Sigmoid colon (tissue), 7 donors: ENCODE results near the gene IRAK1. TPM values are rescaled to one million over a fixed set of nuclear protein-coding genes. Genes with fewer than 3 reads are reported as not detected.

ENCODE experiments used
- DNase-seq: peaks from one replicate; pipeline ENCODE4 v3.0.0-alpha.2; 2019
- H3K27ac ChIP-seq, 4 donors: fragments of 200-600 bp; sonication (generic); one replicate each; pipeline ENCODE4 v1.5.1; 2016 to 2019; ENCODE audit warnings: mild to moderate bottlenecking in 1 of 4
- H3K27me3 ChIP-seq, 3 donors: fragments of 200-600 bp; sonication (generic); one replicate each; pipeline ENCODE4 v1.5.1; 2019; ENCODE audit warnings: mild to moderate bottlenecking in 1 of 3
- H3K36me3 ChIP-seq, 4 donors: fragments of 200-600 bp; sonication (generic); one replicate each; pipeline ENCODE4 v1.5.1; 2016 to 2019
- H3K4me1 ChIP-seq, 4 donors: fragments of 200-600 bp; sonication (generic); one replicate each; pipeline ENCODE4 v1.5.1; 2017 to 2019
- H3K4me3 ChIP-seq, 4 donors: fragments of 200-600 bp; sonication (generic); one replicate each; pipeline ENCODE4 v1.5.1; 2017 to 2019; ENCODE audit warnings: mild to moderate bottlenecking in 2 of 4, moderate library complexity in 1 of 4
- H3K9me3 ChIP-seq, 4 donors: fragments of 200-600 bp in 3 of 4; sonication (generic) in 3 of 4; one replicate each; pipeline versions ENCODE4 v1.5.1 to v1.6.1; 2013 to 2019
- EP300 ChIP-seq, 4 donors: sonication (generic); formaldehyde crosslinking; IDR thresholded peaks; one replicate each; pipeline ENCODE4 v1.6.1; 2017; ENCODE audit warnings: antibody characterized with exemption in 4 of 4
- POLR2A ChIP-seq, 2 donors: fragments of 450-650 bp; IDR thresholded peaks; one replicate each; pipeline ENCODE4 v1.6.1; 2016; ENCODE audit warnings: antibody characterized with exemption in 2 of 2, mild to moderate bottlenecking in 2 of 2, moderate library complexity in 2 of 2
- POLR2AphosphoS5 ChIP-seq, 4 donors: sonication (generic); formaldehyde crosslinking; IDR thresholded peaks; one replicate each; pipeline ENCODE4 v1.6.1; 2017; ENCODE audit warnings: antibody characterized with exemption in 4 of 4
- WGBS, 2 donors: extraction: QIAGEN DNeasy Blood & Tissue Kit; methylation state at CpG; one replicate each; pipeline ENCODE4 v1.1.7; 2013; 5-methylcytosine and 5-hydroxymethylcytosine counted together
- intact Hi-C: fragments of 100-400 bp; cut with DNase I; formaldehyde crosslinking; loops from one replicate; pipeline ENCODE4 v1.15.1; 2023
- polyA plus RNA-seq, 3 donors: library from polyadenylated mRNA; stranded (reverse); fragments of 200-250 nt; gene quantifications; one replicate each; pipeline ENCODE4 v1.2.3, GENCODE V29; 2013
- total RNA-seq, 4 donors: library from RNA; depleted of rRNA; stranded (reverse); fragments of >200 nt; gene quantifications; one replicate each; pipeline ENCODE4 v1.1.0, GENCODE V29; 2016
- TF ChIP-seq, protein P1 (sequence below), 4 experiments: fragments of 450-650 bp in 3 of 4; fragments of 200-600 bp in 1 of 4; IDR thresholded peaks; one replicate each; pipeline ENCODE4 v1.5.1; 2016 to 2019; ENCODE audit warnings: antibody characterized with exemption in 4 of 4, mild to moderate bottlenecking in 3 of 4, moderate library complexity in 2 of 4
- donor health status: healthy with polysubstance abuse.
- donor health status: Bipolar disorder and iron deficiency.
- donor health status: healthy.

Gene IRAK1
- total and polyA plus RNA-seq, 7 donors, result 26.8 to 103 (median 41.7) TPM

GRCh38 chrX:154046940-154047610, 27.4 kb upstream of the IRAK1 start:
- H3K36me3 ChIP-seq, result no peaks in the 10 kb centered on the region
- H3K4me1 ChIP-seq, result peaks cover 0 to 100% (median 68%) of the 10 kb centered on the region in 4 donors
- H3K9me3 ChIP-seq, result no peaks in the 10 kb centered on the region
- WGBS, 2 donors, result 65 to 72% methylated on average over 4 of the region's 4 CpGs
- H3K27me3 ChIP-seq, result no peaks in the 10 kb centered on the region
- intact Hi-C loops, result no loop called here
- H3K4me3 ChIP-seq, result no peak overlapping the region
- no peak for DNase-seq
- no peak for TF ChIP-seq POLR2AphosphoS5 (IDR thresholded peaks at IDR 0.05)
- TF ChIP-seq POLR2A (IDR thresholded peaks at IDR 0.05), result no peak
- TF ChIP-seq, protein P1, sequence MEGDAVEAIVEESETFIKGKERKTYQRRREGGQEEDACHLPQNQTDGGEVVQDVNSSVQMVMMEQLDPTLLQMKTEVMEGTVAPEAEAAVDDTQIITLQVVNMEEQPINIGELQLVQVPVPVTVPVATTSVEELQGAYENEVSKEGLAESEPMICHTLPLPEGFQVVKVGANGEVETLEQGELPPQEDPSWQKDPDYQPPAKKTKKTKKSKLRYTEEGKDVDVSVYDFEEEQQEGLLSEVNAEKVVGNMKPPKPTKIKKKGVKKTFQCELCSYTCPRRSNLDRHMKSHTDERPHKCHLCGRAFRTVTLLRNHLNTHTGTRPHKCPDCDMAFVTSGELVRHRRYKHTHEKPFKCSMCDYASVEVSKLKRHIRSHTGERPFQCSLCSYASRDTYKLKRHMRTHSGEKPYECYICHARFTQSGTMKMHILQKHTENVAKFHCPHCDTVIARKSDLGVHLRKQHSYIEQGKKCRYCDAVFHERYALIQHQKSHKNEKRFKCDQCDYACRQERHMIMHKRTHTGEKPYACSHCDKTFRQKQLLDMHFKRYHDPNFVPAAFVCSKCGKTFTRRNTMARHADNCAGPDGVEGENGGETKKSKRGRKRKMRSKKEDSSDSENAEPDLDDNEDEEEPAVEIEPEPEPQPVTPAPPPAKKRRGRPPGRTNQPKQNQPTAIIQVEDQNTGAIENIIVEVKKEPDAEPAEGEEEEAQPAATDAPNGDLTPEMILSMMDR (IDR thresholded peaks at IDR 0.05), result no peak
- no peak for TF ChIP-seq EP300 (IDR thresholded peaks at IDR 0.05)
- peak overlapping the region; percentile 64 to 81 (median 70) for H3K27ac ChIP-seq

GRCh38 chrX:154046031-154046781, 26.5 kb upstream of the IRAK1 start:
- no peaks in the 10 kb centered on the region for H3K27me3 ChIP-seq
- peaks cover 0 to 100% (median 74%) of the 10 kb centered on the region in 4 donors for H3K4me1 ChIP-seq
- H3K4me3 ChIP-seq, result peak overlapping the region in 2 of 4 donors; percentile 0 to 17
- H3K27ac ChIP-seq, result peak overlapping the region; percentile 64 to 81 (median 70)
- no peaks in the 10 kb centered on the region for H3K36me3 ChIP-seq
- no peaks in the 10 kb centered on the region for H3K9me3 ChIP-seq
- intact Hi-C loops, result no loop called here
- WGBS, 2 donors, result 61 to 66% methylated on average over 10 of the region's 10 CpGs
- peak; percentile 80 for DNase-seq
- TF ChIP-seq POLR2A (IDR thresholded peaks at IDR 0.05), result no peak
- peak in 3 of 4 donors; percentile 5 to 38 (median 30) for TF ChIP-seq POLR2AphosphoS5 (IDR thresholded peaks at IDR 0.05)

DNA sequence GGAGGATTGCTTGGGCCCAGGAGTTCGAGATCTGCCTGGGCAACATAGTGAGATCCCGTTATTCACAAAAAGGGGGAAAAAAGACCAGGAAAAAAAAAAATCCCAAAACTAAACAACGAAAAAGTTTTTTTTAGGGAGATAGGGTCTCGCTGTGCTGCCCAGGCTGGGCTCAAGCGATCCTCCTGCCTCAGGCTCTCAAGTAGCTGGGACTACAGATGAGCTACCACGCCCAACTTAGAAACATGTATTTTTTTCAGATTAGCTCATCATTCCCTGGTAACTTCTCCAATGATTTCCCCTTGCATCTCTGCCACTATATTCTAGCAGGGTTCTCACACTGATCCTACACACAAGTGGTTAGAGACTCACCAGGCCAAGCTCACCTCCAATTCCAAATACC, 24.4 kb upstream of the IRAK1 start:
- no peak overlapping the region for H3K4me3 ChIP-seq
- peak overlapping the region; percentile 40 to 81 (median 70) for H3K27ac ChIP-seq
- no peaks in the 10 kb centered on the region for H3K27me3 ChIP-seq
- no peaks in the 10 kb centered on the region for H3K36me3 ChIP-seq
- H3K9me3 ChIP-seq, result no peaks in the 10 kb centered on the region
- no peak for DNase-seq
- TF ChIP-seq POLR2AphosphoS5 (IDR thresholded peaks at IDR 0.05) (no peak), POLR2A (IDR thresholded peaks at IDR 0.05) (no peak), EP300 (IDR thresholded peaks at IDR 0.05) (no peak)
- TF ChIP-seq, protein P1 (IDR thresholded peaks at IDR 0.05), result no peak
- intact Hi-C loops, result no loop called here
- H3K4me1 ChIP-seq, result peaks cover 0 to 100% (median 69%) of the 10 kb centered on the region in 4 donors
- WGBS, 2 donors, result 94 to 96% methylated on average over 6 of the region's 6 CpGs

DNA sequence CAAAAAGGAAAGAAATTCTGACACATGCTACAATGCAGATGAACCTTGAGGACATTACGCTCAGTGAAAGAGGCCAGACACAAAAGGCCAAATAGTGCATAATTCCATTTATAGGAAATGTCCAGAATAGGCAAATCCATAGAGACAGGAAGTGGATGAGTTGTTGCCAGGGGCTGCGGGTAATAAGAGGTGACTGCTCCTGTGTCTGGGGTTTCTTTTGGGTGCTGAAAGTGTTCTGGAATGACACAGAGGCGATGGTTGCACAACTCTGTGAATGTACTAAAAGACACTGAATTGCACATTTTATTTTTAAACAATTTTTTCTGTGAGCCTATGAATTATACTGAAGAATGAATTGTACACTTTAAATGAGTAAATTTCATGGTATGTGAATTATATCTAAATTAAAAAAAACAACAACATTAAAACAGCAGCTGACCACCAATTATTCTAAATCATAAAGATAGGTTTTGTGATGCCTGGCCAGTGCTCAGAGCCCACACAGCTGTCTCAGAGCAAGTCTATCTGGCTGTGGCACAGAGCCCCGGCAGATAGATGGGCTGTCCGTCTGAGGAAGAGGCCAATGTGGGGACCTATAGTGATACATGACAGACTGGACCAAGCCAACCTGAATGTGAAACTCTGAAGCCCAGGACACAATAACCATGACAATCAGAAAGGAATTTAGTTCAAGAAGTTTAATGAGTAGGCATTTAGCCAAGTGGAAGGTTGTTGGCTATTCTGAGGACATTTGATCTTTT, 23.5 kb upstream of the IRAK1 start:
- TF ChIP-seq EP300 (IDR thresholded peaks at IDR 0.05) (no peak), POLR2AphosphoS5 (IDR thresholded peaks at IDR 0.05) (no peak), POLR2A (IDR thresholded peaks at IDR 0.05) (no peak)
- TF ChIP-seq, protein P1 (IDR thresholded peaks at IDR 0.05), result no peak
- H3K4me3 ChIP-seq, result no peak overlapping the region
- no peak for DNase-seq
- peak overlapping the region; percentile 41 to 81 (median 70) for H3K27ac ChIP-seq
- WGBS, 2 donors, result 79 to 85% methylated on average over 5 of the region's 5 CpGs
- H3K4me1 ChIP-seq, result peaks cover 0 to 91% (median 60%) of the 10 kb centered on the region in 4 donors
- H3K9me3 ChIP-seq, result no peaks in the 10 kb centered on the region
- H3K27me3 ChIP-seq, result no peaks in the 10 kb centered on the region
- intact Hi-C loops, result no loop called here
- H3K36me3 ChIP-seq, result no peaks in the 10 kb centered on the region
